Endothelial cell of umbilical vein (primary cell): ENCODE data around the gene SLC22A7. TPM values are rescaled to one million over a fixed set of nuclear protein-coding genes. Genes with fewer than 3 reads are reported as not detected.

Experiments used
- BruUV-seq: library from RNA; stranded (reverse); fragments of 400-500 nt; replicated peaks from 2 replicates; lab custom pipeline; 2021; lab: Mats Ljungman, UMichigan
- CTCF ChIA-PET: fragments of 300-600, 350-600 bp; sonication (Branson Sonifier 250); formaldehyde crosslinking; loops from one replicate; lab custom pipeline; 2021; ENCODE audit warnings: antibody characterized with exemption, inconsistent platforms; lab: Charles Lee
- POLR2A ChIA-PET: fragments of 300-600, 350-600 bp; sonication (Branson Sonifier 250); formaldehyde crosslinking; loops from one replicate; lab custom pipeline; 2021; ENCODE audit warnings: antibody characterized with exemption, inconsistent platforms; lab: Charles Lee
- DNase-seq: peaks from one replicate; pipeline ENCODE4 v3.0.0-alpha.2; 2011; ENCODE audit warnings: low read depth, low spot score
- FAIRE-seq: peaks from 2 replicates; lab custom pipeline; 2011; peaks lifted over from hg19 to GRCh38; lab: Jason Lieb, UNC
- H2AFZ ChIP-seq: 2 replicates; pipeline ENCODE4 v1.6.0; 2012; ENCODE audit warnings: low read depth, low read length, control low read depth, inconsistent platforms
- H3K27ac ChIP-seq: 2 replicates; pipeline ENCODE4 v1.5.1; 2011; ENCODE audit warnings: low read depth, mild to moderate bottlenecking, control low read depth, low read length, moderate library complexity; ENCODE audit not compliant: insufficient read depth
- H3K27me3 ChIP-seq, 2 experiments: 2 replicates each; pipeline versions ENCODE4 v1.6.0 to v1.6.1; 2011; ENCODE audit warnings: low read length in 2 of 2, mixed read lengths in 1 of 2; ENCODE audit not compliant: control insufficient read depth in 2 of 2, insufficient read depth in 2 of 2
- H3K36me3 ChIP-seq, 2 experiments: 2 replicates in 1 of 2; 3 replicates in 1 of 2; pipeline ENCODE4 v1.5.1; 2011; ENCODE audit warnings: low read length in 2 of 2, mild to moderate bottlenecking in 1 of 2, moderate library complexity in 1 of 2; ENCODE audit not compliant: control insufficient read depth in 2 of 2, insufficient read depth in 2 of 2; ENCODE audit errors: extremely low read depth in 1 of 2
- H3K4me1 ChIP-seq: 3 replicates; pipeline ENCODE4 v1.5.1; 2011; ENCODE audit warnings: mild to moderate bottlenecking, low read length; ENCODE audit not compliant: control insufficient read depth, insufficient read depth; ENCODE audit errors: extremely low read depth
- H3K4me2 ChIP-seq: 2 replicates; pipeline ENCODE4 v1.6.1; 2011; ENCODE audit warnings: low read length, control low read depth, mixed read lengths; ENCODE audit not compliant: insufficient read depth
- H3K4me3 ChIP-seq, 3 experiments: fragments of 200-600 bp in 1 of 3; sonication (generic), shearing (Covaris generic) in 1 of 3; replicated peaks in 1 of 3; 2 replicates each; pipeline ENCODE4 v1.5.1; 2011 to 2016; ENCODE audit warnings: control low read depth in 3 of 3, low read length in 3 of 3, mild to moderate bottlenecking in 2 of 3, inconsistent platforms in 1 of 3, low read depth in 1 of 3, moderate library complexity in 1 of 3; ENCODE audit not compliant: insufficient read depth in 1 of 3
- H3K79me2 ChIP-seq: 2 replicates; pipeline ENCODE4 v1.6.0; 2012; ENCODE audit warnings: low read length, inconsistent platforms; ENCODE audit not compliant: control insufficient read depth, insufficient read depth
- H3K9ac ChIP-seq: replicated peaks from 2 replicates; pipeline ENCODE3; 2011; ENCODE audit warnings: low read length, control low read depth; ENCODE audit not compliant: insufficient read depth; ENCODE audit errors: extremely low read depth
- H3K9me1 ChIP-seq: replicated peaks from 3 replicates; pipeline ENCODE4 v1.6.0; 2011; ENCODE audit warnings: mild to moderate bottlenecking, low read length; ENCODE audit not compliant: control insufficient read depth, insufficient read depth; ENCODE audit errors: extremely low read depth
- H3K9me3 ChIP-seq: replicated peaks from 2 replicates; pipeline ENCODE4 v1.5.1; 2012; ENCODE audit warnings: low read length, inconsistent platforms; ENCODE audit not compliant: control insufficient read depth, insufficient read depth
- H4K20me1 ChIP-seq: replicated peaks from 2 replicates; pipeline ENCODE3; 2011; ENCODE audit warnings: mild to moderate bottlenecking, low read length; ENCODE audit not compliant: control insufficient read depth, insufficient read depth; ENCODE audit errors: extremely low read depth
- EZH2 ChIP-seq: IDR thresholded peaks from 2 replicates; pipeline ENCODE4 v1.6.1; 2012; ENCODE audit warnings: borderline replicate concordance, low read depth, mild to moderate bottlenecking, moderate library complexity, low read length, inconsistent platforms; ENCODE audit not compliant: severe bottlenecking
- FOS ChIP-seq: IDR thresholded peaks from 2 replicates; pipeline ENCODE4 v1.6.1; 2011; ENCODE audit warnings: mild to moderate bottlenecking, low read length, moderate library complexity, borderline replicate concordance; ENCODE audit not compliant: insufficient read depth
- GATA2 ChIP-seq: IDR thresholded peaks from 2 replicates; pipeline ENCODE4 v1.7.0; 2011; ENCODE audit warnings: low read depth, mild to moderate bottlenecking, moderate library complexity, mixed read lengths, low read length; ENCODE audit not compliant: insufficient read length, insufficient read depth
- JUN ChIP-seq: IDR thresholded peaks from 2 replicates; pipeline ENCODE4 v1.6.1; 2011; ENCODE audit warnings: borderline replicate concordance, low read depth; ENCODE audit not compliant: insufficient read length, insufficient read depth
- MAX ChIP-seq: IDR thresholded peaks from 2 replicates; pipeline ENCODE4 v1.6.1; 2011; ENCODE audit not compliant: insufficient read depth, insufficient read length
- MYC ChIP-seq: IDR thresholded peaks from one replicate; pipeline ENCODE4 v1.6.1; 2011; ENCODE audit warnings: mild to moderate bottlenecking, low read depth, low read length
- POLR2A ChIP-seq: IDR thresholded peaks from 2 replicates; pipeline ENCODE4 v1.6.1; 2012; ENCODE audit warnings: low read depth, mild to moderate bottlenecking, control low read depth, low read length
- POLR2AphosphoS5 ChIP-seq: IDR thresholded peaks from 2 replicates; pipeline ENCODE4 v1.6.1; 2012; ENCODE audit warnings: low read depth, mild to moderate bottlenecking, control low read depth, low read length, moderate library complexity; ENCODE audit not compliant: insufficient read depth
- dilution Hi-C: fragments of 300-500 bp; cut with MboI; formaldehyde crosslinking; loops from one replicate; pipeline ENCODE4 v1.15.0; 2019; ENCODE audit warnings: low sequenced_read_pairs; ENCODE audit not compliant: extremely low pct_ligation_motif_present
- intact Hi-C: fragments of 100-400 bp; cut with micrococcal nuclease; formaldehyde crosslinking; loops from one replicate; pipeline ENCODE4 v1.10.0; 2022
- polyA plus RNA-seq, 4 experiments: library from polyadenylated mRNA; depleted of rRNA in 3 of 4; stranded (reverse) in 3 of 4; unstranded in 1 of 4; fragments of >200 nt; gene quantifications; 2 replicates each; pipeline versions ENCODE4 v1.2.1 to v1.2.3, GENCODE V29; 2011 to 2012; ENCODE audit warnings: missing spikeins in 1 of 4
- total RNA-seq: library from RNA; stranded (reverse); gene quantifications from 2 replicates; pipeline ENCODE4 v1.2.3, GENCODE V29; 2021
- TF ChIP-seq, protein P1 (sequence below), 2 donors: IDR thresholded peaks; 1 replicate in 1 of 2; 2 replicates in 1 of 2; pipeline ENCODE4 v1.5.1; 2011; ENCODE audit warnings: low read length in 2 of 2, mild to moderate bottlenecking in 2 of 2, moderate library complexity in 2 of 2, control low read depth in 1 of 2, inconsistent platforms in 1 of 2, low read depth in 1 of 2; ENCODE audit not compliant: insufficient read depth in 1 of 2; ENCODE audit errors: extremely low read depth in 1 of 2

SLC22A7 gene
- total and polyA plus RNA-seq, 2 donors (not counting 3 experiments of a cell fraction or from before 2014, with no cell fraction given): not detected

DNA sequence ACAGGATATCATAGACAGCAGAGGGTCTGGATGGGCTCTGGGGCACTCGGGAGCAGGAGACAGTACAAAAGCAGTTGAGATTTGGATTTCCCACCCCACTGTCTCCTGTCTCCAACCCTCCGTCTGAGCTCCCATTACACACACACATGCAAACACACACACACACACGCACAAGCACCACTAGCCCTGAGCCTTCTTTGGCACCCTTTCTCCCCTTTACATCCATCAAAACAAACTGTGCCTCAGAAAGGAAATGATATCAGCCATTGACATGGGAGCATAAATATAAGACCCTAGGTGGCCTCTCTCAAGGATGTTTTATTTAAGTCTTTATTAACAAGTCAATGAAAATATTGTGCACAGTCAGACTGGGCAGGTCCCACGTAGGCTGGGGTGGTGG, 37.3 kb upstream of the SLC22A7 start:
- Histone ChIP-seq H3K4me2 (no peak overlapping the region), H3K36me3 (no peaks in the 10 kb centered on the region), H3K27me3 (no peaks in the 10 kb centered on the region), H3K79me2 (no peaks in the 10 kb centered on the region), H2AFZ (no peak overlapping the region), H3K9me3 (no peaks in the 10 kb centered on the region), H3K9ac (no peak overlapping the region), H3K9me1 (no peaks in the 10 kb centered on the region), H3K4me3 (no peak overlapping the region), H3K27ac (no peak overlapping the region), H3K4me1 (no peaks in the 10 kb centered on the region), H4K20me1 (no peaks in the 10 kb centered on the region)
- TF ChIP-seq MAX: no peak
- TF ChIP-seq, protein P1, sequence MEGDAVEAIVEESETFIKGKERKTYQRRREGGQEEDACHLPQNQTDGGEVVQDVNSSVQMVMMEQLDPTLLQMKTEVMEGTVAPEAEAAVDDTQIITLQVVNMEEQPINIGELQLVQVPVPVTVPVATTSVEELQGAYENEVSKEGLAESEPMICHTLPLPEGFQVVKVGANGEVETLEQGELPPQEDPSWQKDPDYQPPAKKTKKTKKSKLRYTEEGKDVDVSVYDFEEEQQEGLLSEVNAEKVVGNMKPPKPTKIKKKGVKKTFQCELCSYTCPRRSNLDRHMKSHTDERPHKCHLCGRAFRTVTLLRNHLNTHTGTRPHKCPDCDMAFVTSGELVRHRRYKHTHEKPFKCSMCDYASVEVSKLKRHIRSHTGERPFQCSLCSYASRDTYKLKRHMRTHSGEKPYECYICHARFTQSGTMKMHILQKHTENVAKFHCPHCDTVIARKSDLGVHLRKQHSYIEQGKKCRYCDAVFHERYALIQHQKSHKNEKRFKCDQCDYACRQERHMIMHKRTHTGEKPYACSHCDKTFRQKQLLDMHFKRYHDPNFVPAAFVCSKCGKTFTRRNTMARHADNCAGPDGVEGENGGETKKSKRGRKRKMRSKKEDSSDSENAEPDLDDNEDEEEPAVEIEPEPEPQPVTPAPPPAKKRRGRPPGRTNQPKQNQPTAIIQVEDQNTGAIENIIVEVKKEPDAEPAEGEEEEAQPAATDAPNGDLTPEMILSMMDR (IDR thresholded peaks at IDR 0.05; ENCODE audit: extremely low read depth in 1 of 2, insufficient read depth in 1 of 2, low read depth in 1 of 2, low read length in 2 of 2): no peak
- no peak for TF ChIP-seq GATA2
- no peak for TF ChIP-seq FOS
- TF ChIP-seq JUN: no peak
- no peak for TF ChIP-seq EZH2
- TF ChIP-seq POLR2A: no peak
- TF ChIP-seq MYC: no peak
- no peak for TF ChIP-seq POLR2AphosphoS5
- CTCF ChIA-PET: interaction anchor here (0.8 to 2.0 kb wide), 3 partner anchors 32 to 246 kb away, joined by 3 to 8 read pairs (median 3); partner anchors contain the start of gene DNPH1
- POLR2A ChIA-PET: interaction anchor here (0.6 kb wide), 1 partner anchor 216 kb away, joined by 4 read pairs; no protein-coding TSS in a partner anchor
- DNase-seq (peak; percentile 64), FAIRE-seq (peak; percentile 28)
- no TSS peak for BruUV-seq
- intact Hi-C loops (no loop called here), dilution Hi-C loops (no loop called here)
